ENCODE results near the gene YIF1A. TPM values are rescaled to one million over a fixed set of nuclear protein-coding genes. Genes with fewer than 3 reads are reported as not detected.

The YIF1A gene
- total RNA-seq, 1 donor from 2014 or later, result 19.0 TPM

GRCh38 chr11:66328031-66328301, 39.0 kb upstream of the YIF1A start:
- TF ChIP-seq EZH2phosphoT487 (IDR thresholded peaks at IDR 0.05), result no peak
- no peak for TF ChIP-seq EZH2 (IDR thresholded peaks at IDR 0.05)
- no peak for TF ChIP-seq CTCF (IDR thresholded peaks at IDR 0.05)
- Histone ChIP-seq H3K27me3 (peaks cover 3% of the 10 kb centered on the region), H3K4me3 (no peak overlapping the region), H2AFZ (replicated peaks) (no peak overlapping the region), H3K79me2 (ENCODE audit: low read depth) (no peaks in the 10 kb centered on the region), H3K4me2 (no peak overlapping the region), H3K27ac (no peak overlapping the region), H3K4me1 (peaks cover 11% of the 10 kb centered on the region), H3K36me3 (no peaks in the 10 kb centered on the region), H3K9ac (no peak overlapping the region), H4K20me1 (ENCODE audit: low read depth) (no peaks in the 10 kb centered on the region), H3F3A (ENCODE audit: low read depth) (no peaks in the 10 kb centered on the region), H3K9me3 (ENCODE audit: low read depth) (no peaks in the 10 kb centered on the region)
- no peak for DNase-seq (ENCODE audit: low spot score)
- Mint-ChIP-seq H3K27me3 (ENCODE audit: insufficient read depth, low read depth) (peaks cover 16% of the 10 kb centered on the region), H3K36me3 (no peaks in the 10 kb centered on the region), H3K4me1 (peaks cover 45% of the 10 kb centered on the region), H3K27ac (no peak overlapping the region), H3K4me3 (no peak overlapping the region), H3K9me3 (no peaks in the 10 kb centered on the region)

GRCh38 chr11:66327171-66328030, 38.5 kb upstream of the YIF1A start:
- H3K4me3 Mint-ChIP-seq, result peak overlapping the region; percentile 34
- no peak overlapping the region for H3K4me2 ChIP-seq

GRCh38 chr11:66326261-66327111, 37.5 kb upstream of the YIF1A start:
- H3K4me2 ChIP-seq, result no peak overlapping the region
- H3K36me3 Mint-ChIP-seq, result no peaks in the 10 kb centered on the region
- no peaks in the 10 kb centered on the region for H3K9me3 ChIP-seq (ENCODE audit: low read depth)
- H4K20me1 ChIP-seq (ENCODE audit: low read depth), result no peaks in the 10 kb centered on the region
- H3K27me3 Mint-ChIP-seq (ENCODE audit: insufficient read depth, low read depth), result peaks cover 21% of the 10 kb centered on the region
- no peak overlapping the region for H3K4me3 ChIP-seq
- H3K9ac ChIP-seq, result no peak overlapping the region
- peaks cover 51% of the 10 kb centered on the region for H3K4me1 Mint-ChIP-seq
- H3F3A ChIP-seq (ENCODE audit: low read depth), result no peaks in the 10 kb centered on the region
- no peak overlapping the region for H3K4me3 Mint-ChIP-seq
- H2AFZ ChIP-seq (replicated peaks), result no peak overlapping the region
- peaks cover 3% of the 10 kb centered on the region for H3K27me3 ChIP-seq
- no peak overlapping the region for H3K27ac ChIP-seq
- H3K36me3 ChIP-seq, result no peaks in the 10 kb centered on the region
- H3K27ac Mint-ChIP-seq, result peak overlapping the region; percentile 12
- no peaks in the 10 kb centered on the region for H3K79me2 ChIP-seq (ENCODE audit: low read depth)
- no peaks in the 10 kb centered on the region for H3K9me3 Mint-ChIP-seq
- TF ChIP-seq EZH2 (IDR thresholded peaks at IDR 0.05) (no peak), CTCF (IDR thresholded peaks at IDR 0.05) (no peak), EZH2phosphoT487 (IDR thresholded peaks at IDR 0.05) (no peak)
- no peak for DNase-seq (ENCODE audit: low spot score)
- peaks cover 11% of the 10 kb centered on the region for H3K4me1 ChIP-seq

More at GRCh38 chr11:66327171-66328030, 38.5 kb upstream of the YIF1A start:
- H3K79me2 ChIP-seq (ENCODE audit: low read depth), result no peaks in the 10 kb centered on the region
- no peaks in the 10 kb centered on the region for H3K9me3 ChIP-seq (ENCODE audit: low read depth)
- H3K4me3 ChIP-seq, result no peak overlapping the region
- no peak for DNase-seq (ENCODE audit: low spot score)
- no peak overlapping the region for H3K9ac ChIP-seq
- peaks cover 3% of the 10 kb centered on the region for H3K27me3 ChIP-seq
- no peaks in the 10 kb centered on the region for H4K20me1 ChIP-seq (ENCODE audit: low read depth)
- H3F3A ChIP-seq (ENCODE audit: low read depth), result no peaks in the 10 kb centered on the region
- no peaks in the 10 kb centered on the region for H3K9me3 Mint-ChIP-seq
- no peaks in the 10 kb centered on the region for H3K36me3 Mint-ChIP-seq
- H3K4me1 Mint-ChIP-seq, result peaks cover 48% of the 10 kb centered on the region
- no peak overlapping the region for H2AFZ ChIP-seq (replicated peaks)
- no peaks in the 10 kb centered on the region for H3K36me3 ChIP-seq
- no peak overlapping the region for H3K27ac ChIP-seq
- peaks cover 19% of the 10 kb centered on the region for H3K27me3 Mint-ChIP-seq (ENCODE audit: insufficient read depth, low read depth)
- no peak for TF ChIP-seq EZH2phosphoT487 (IDR thresholded peaks at IDR 0.05)
- TF ChIP-seq EZH2 (IDR thresholded peaks at IDR 0.05), result no peak
- TF ChIP-seq CTCF (IDR thresholded peaks at IDR 0.05), result no peak
- peak overlapping the region; percentile 51 for H3K27ac Mint-ChIP-seq
- H3K4me1 ChIP-seq, result peaks cover 11% of the 10 kb centered on the region
